Measurements from ENCODE around the gene HLTF.

- TF ChIP-seq CTCF (IDR thresholded peaks at IDR 0.05; ENCODE audit: low read length), result no peak
- TF ChIP-seq EZH2phosphoT487 (IDR thresholded peaks at IDR 0.05; ENCODE audit: low read length), result no peak
Observed at GRCh38 chr3:148981273-148981672, 105.1 kb downstream of the HLTF start.
